Astrocyte (in vitro differentiated cells and primary cell): ENCODE results near the gene F12. TPM values are rescaled to one million over a fixed set of nuclear protein-coding genes. Genes with fewer than 3 reads are reported as not detected.

ENCODE experiments used
- DNase-seq: peaks from one replicate; pipeline ENCODE4 v3.0.0-alpha.2; 2010; ENCODE audit warnings: low read depth
- FAIRE-seq: peaks from 2 replicates; lab custom pipeline; 2011; peaks lifted over from hg19 to GRCh38; lab: Jason Lieb, UNC
- H2AFZ ChIP-seq: 2 replicates; pipeline ENCODE4 v1.6.0; 2012; ENCODE audit warnings: low read depth, low read length, inconsistent platforms
- H3K27ac ChIP-seq: 2 replicates; pipeline ENCODE4 v1.5.1; 2011; ENCODE audit warnings: low read depth, low read length, inconsistent platforms
- H3K27me3 ChIP-seq: 2 replicates; pipeline ENCODE4 v1.6.0; 2011; ENCODE audit warnings: low read length, inconsistent platforms; ENCODE audit not compliant: insufficient read depth
- H3K36me3 ChIP-seq: 2 replicates; pipeline ENCODE4 v1.5.1; 2011; ENCODE audit warnings: low read length, inconsistent platforms; ENCODE audit not compliant: insufficient read depth
- H3K4me1 ChIP-seq: 2 replicates; pipeline ENCODE4 v1.5.1; 2011; ENCODE audit warnings: low read length, inconsistent platforms; ENCODE audit not compliant: insufficient read depth
- H3K4me2 ChIP-seq: 2 replicates; pipeline ENCODE4 v1.6.0; 2012; ENCODE audit warnings: low read length, inconsistent platforms
- H3K4me3 ChIP-seq: 2 replicates; pipeline ENCODE4 v1.5.1; 2011; ENCODE audit warnings: low read depth, mild to moderate bottlenecking, low read length, inconsistent platforms; ENCODE audit not compliant: insufficient read depth
- H3K79me2 ChIP-seq: 2 replicates; pipeline ENCODE4 v1.6.0; 2012; ENCODE audit warnings: mild to moderate bottlenecking, low read length, inconsistent platforms; ENCODE audit not compliant: insufficient read depth
- H3K9ac ChIP-seq: 2 replicates; pipeline ENCODE4 v1.6.0; 2012; ENCODE audit warnings: mild to moderate bottlenecking, low read length, inconsistent platforms
- H3K9me3 ChIP-seq: 2 replicates; pipeline ENCODE4 v1.5.1; 2012; ENCODE audit warnings: low read depth, mild to moderate bottlenecking, low read length, inconsistent platforms; ENCODE audit not compliant: insufficient read depth
- H4K20me1 ChIP-seq: 2 replicates; pipeline ENCODE4 v1.6.0; 2012; ENCODE audit warnings: low read length, inconsistent platforms; ENCODE audit not compliant: insufficient read depth
- H3K27ac Mint-ChIP-seq: one replicate; pipeline ENCODE4 v1.8.0; 2021; ENCODE audit warnings: mild to moderate bottlenecking, mixed read lengths; ENCODE audit not compliant: unreplicated experiment
- H3K27me3 Mint-ChIP-seq: one replicate; pipeline ENCODE4 v1.8.0; 2021; ENCODE audit warnings: low read depth, mixed read lengths; ENCODE audit not compliant: unreplicated experiment
- H3K36me3 Mint-ChIP-seq: one replicate; pipeline ENCODE4 v1.8.0; 2021; ENCODE audit warnings: low read depth, mixed read lengths; ENCODE audit not compliant: unreplicated experiment
- H3K4me1 Mint-ChIP-seq: one replicate; pipeline ENCODE4 v1.8.0; 2021; ENCODE audit warnings: low read depth, mixed read lengths; ENCODE audit not compliant: unreplicated experiment
- H3K4me3 Mint-ChIP-seq: one replicate; pipeline ENCODE4 v1.8.0; 2021; ENCODE audit warnings: mild to moderate bottlenecking, moderate library complexity, mixed read lengths; ENCODE audit not compliant: unreplicated experiment
- H3K9me3 Mint-ChIP-seq: one replicate; pipeline ENCODE4 v1.8.0; 2021; ENCODE audit warnings: mild to moderate bottlenecking, mixed read lengths; ENCODE audit not compliant: unreplicated experiment
- CTCF ChIP-seq: IDR thresholded peaks from 2 replicates; pipeline ENCODE4 v1.5.1; 2011; ENCODE audit warnings: low read depth, mild to moderate bottlenecking, inconsistent platforms, low read length, moderate library complexity; ENCODE audit not compliant: insufficient read depth
- EZH2 ChIP-seq: IDR thresholded peaks from 2 replicates; pipeline ENCODE4 v1.6.1; 2012; ENCODE audit warnings: mild to moderate bottlenecking, low read length, inconsistent platforms; ENCODE audit not compliant: insufficient read depth
- total RNA-seq: library from RNA; stranded (reverse); gene quantifications from 2 replicates; pipeline ENCODE4 v1.2.1, GENCODE V29; 2021

The F12 gene
- total RNA-seq, 1 donor from 2014 or later = 3.0 TPM

- no peaks in the 10 kb centered on the region for H3K9me3 Mint-ChIP-seq
- Histone ChIP-seq H3K4me3 (no peak overlapping the region), H3K36me3 (peaks cover 4% of the 10 kb centered on the region), H3K79me2 (peaks cover 38% of the 10 kb centered on the region), H3K9me3 (no peaks in the 10 kb centered on the region), H3K4me1 (peaks cover 13% of the 10 kb centered on the region), H3K27ac (no peak overlapping the region), H3K27me3 (no peaks in the 10 kb centered on the region), H4K20me1 (peaks cover 44% of the 10 kb centered on the region), H2AFZ (no peak overlapping the region), H3K4me2 (no peak overlapping the region), H3K9ac (no peak overlapping the region)
- no peaks in the 10 kb centered on the region for H3K27me3 Mint-ChIP-seq
- FAIRE-seq = no peak
- H3K27ac Mint-ChIP-seq = no peak overlapping the region
- no peak for TF ChIP-seq CTCF
- no peak for TF ChIP-seq EZH2
- peaks cover 9% of the 10 kb centered on the region for H3K4me1 Mint-ChIP-seq
- H3K4me3 Mint-ChIP-seq = no peak overlapping the region
- no peak for DNase-seq
- H3K36me3 Mint-ChIP-seq = peaks cover 7% of the 10 kb centered on the region
These were observed 21.0 kb upstream of the F12 start for GRCh38 chr5:177430140-177430951.

- Histone ChIP-seq H2AFZ (no peak overlapping the region), H3K79me2 (peaks cover 38% of the 10 kb centered on the region), H3K9me3 (no peaks in the 10 kb centered on the region), H3K36me3 (peaks cover 3% of the 10 kb centered on the region), H3K27me3 (no peaks in the 10 kb centered on the region), H3K9ac (peak overlapping the region; percentile 18), H3K4me1 (peaks cover 13% of the 10 kb centered on the region), H3K4me3 (no peak overlapping the region), H3K4me2 (no peak overlapping the region), H4K20me1 (peaks cover 44% of the 10 kb centered on the region), H3K27ac (no peak overlapping the region)
- DNase-seq = no peak
- Mint-ChIP-seq H3K27ac (no peak overlapping the region), H3K4me3 (no peak overlapping the region), H3K4me1 (peaks cover 9% of the 10 kb centered on the region), H3K9me3 (no peaks in the 10 kb centered on the region), H3K36me3 (peaks cover 4% of the 10 kb centered on the region), H3K27me3 (no peaks in the 10 kb centered on the region)
- TF ChIP-seq CTCF (no peak), EZH2 (no peak)
- no peak for FAIRE-seq
These were observed 20.1 kb upstream of the F12 start for GRCh38 chr5:177429248-177430040.
